Stimulated activated CD4-positive, alpha-beta T cell treated with anti-CD3 and anti-CD28 coated beads, Interleukin-2, amount 100 ng/mL, for 48 hours (primary cell): ENCODE measurements around the gene EPB41L3.

Source experiments
- DNase-seq, 2 donors: peaks; one replicate each; pipeline ENCODE4 v3.0.0-alpha.2; 2020

EPB41L3 gene

GRCh38 chr18:5449858-5450509 lies 93.8 kb downstream of the EPB41L3 start:
- DNase-seq = no peak

- no peak for DNase-seq
Measured at GRCh38 chr18:5447442-5447841, 96.4 kb downstream of the EPB41L3 start.

GRCh38 chr18:5444847-5445246 lies 99.0 kb downstream of the EPB41L3 start:
- no peak for DNase-seq

- no peak for DNase-seq
Measured at GRCh38 chr18:5444269-5444668, 99.5 kb downstream of the EPB41L3 start.

GRCh38 chr18:5439986-5440696 lies 103.7 kb downstream of the EPB41L3 start:
- DNase-seq = no peak

- no peak for DNase-seq
Measured at GRCh38 chr18:5434425-5434824, 109.4 kb downstream of the EPB41L3 start.

- DNase-seq = no peak
Measured at GRCh38 chr18:5431836-5432575, 111.8 kb downstream of the EPB41L3 start.

- DNase-seq = no peak
Measured at GRCh38 chr18:5430131-5430530, 113.7 kb downstream of the EPB41L3 start.

GRCh38 chr18:5429681-5430080 lies 114.1 kb downstream of the EPB41L3 start:
- no peak for DNase-seq

GRCh38 chr18:5425721-5426120 lies 118.1 kb downstream of the EPB41L3 start:
- no peak for DNase-seq

- DNase-seq = no peak
Measured at GRCh38 chr18:5424903-5425664, 118.7 kb downstream of the EPB41L3 start.

- no peak for DNase-seq
Measured at GRCh38 chr18:5422626-5423025, 121.2 kb downstream of the EPB41L3 start.

GRCh38 chr18:5421981-5422380 lies 121.8 kb downstream of the EPB41L3 start:
- DNase-seq = no peak

GRCh38 chr18:5420906-5421305 lies 122.9 kb downstream of the EPB41L3 start:
- DNase-seq = no peak

- no peak for DNase-seq
Measured at GRCh38 chr18:5419601-5420000, 124.2 kb downstream of the EPB41L3 start.

GRCh38 chr18:5419030-5419429 lies 124.8 kb downstream of the EPB41L3 start:
- no peak for DNase-seq

- no peak for DNase-seq
Measured at GRCh38 chr18:5417342-5417741, 126.5 kb downstream of the EPB41L3 start.

- DNase-seq = no peak
Measured at GRCh38 chr18:5416112-5416511, 127.7 kb downstream of the EPB41L3 start.

GRCh38 chr18:5415665-5416064 lies 128.1 kb downstream of the EPB41L3 start:
- no peak for DNase-seq

- DNase-seq = no peak
Measured at GRCh38 chr18:5415031-5415430, 128.8 kb downstream of the EPB41L3 start.

- DNase-seq = no peak
Measured at GRCh38 chr18:5414546-5414945, 129.3 kb downstream of the EPB41L3 start.

- no peak for DNase-seq
Measured at GRCh38 chr18:5413447-5413846, 130.3 kb downstream of the EPB41L3 start.

GRCh38 chr18:5410582-5410981 lies 133.2 kb downstream of the EPB41L3 start:
- no peak for DNase-seq
